Endodermal cell (in vitro differentiated cells): Measurements from ENCODE around the gene PAK1. TPM values are rescaled to one million over a fixed set of nuclear protein-coding genes. Genes with fewer than 3 reads are reported as not detected.

Experiments used
- DNase-seq: peaks from one replicate; pipeline ENCODE4 v3.0.0-alpha.2; 2017
- H3K27ac ChIP-seq: 2 replicates; pipeline ENCODE4 v1.5.1; 2013; ENCODE audit warnings: mild to moderate bottlenecking, low read depth, low read length, moderate library complexity
- H3K27me3 ChIP-seq: 2 replicates; pipeline ENCODE4 v1.6.1; 2013; ENCODE audit warnings: mild to moderate bottlenecking, low read length, moderate library complexity; ENCODE audit not compliant: insufficient read depth, control insufficient read depth, poor library complexity, severe bottlenecking
- H3K36me3 ChIP-seq: 2 replicates; pipeline ENCODE4 v1.7.0; 2013; ENCODE audit warnings: mild to moderate bottlenecking, low read length, moderate library complexity; ENCODE audit not compliant: control insufficient read depth, insufficient read depth
- H3K4me1 ChIP-seq: one replicate; pipeline ENCODE4 v1.7.0; 2013; ENCODE audit warnings: low read length; ENCODE audit not compliant: control insufficient read depth, insufficient read depth
- H3K4me3 ChIP-seq: 2 replicates; pipeline ENCODE4 v1.5.1; 2013; ENCODE audit warnings: mild to moderate bottlenecking, low read length, moderate library complexity
- H3K9ac ChIP-seq: 2 replicates; pipeline ENCODE4 v1.6.1; 2013; ENCODE audit warnings: mild to moderate bottlenecking, low read length, moderate library complexity; ENCODE audit not compliant: poor library complexity, severe bottlenecking; ENCODE audit errors: extremely low read depth
- H3K9me3 ChIP-seq: 2 replicates; pipeline ENCODE4 v1.6.1; 2013; ENCODE audit warnings: mild to moderate bottlenecking, low read length, moderate library complexity; ENCODE audit not compliant: control insufficient read depth
- H3K27ac Mint-ChIP-seq: 2 replicates; pipeline ENCODE4 v1.8.0; 2020; ENCODE audit warnings: mixed read lengths
- H3K27me3 Mint-ChIP-seq: 2 replicates; pipeline ENCODE4 v1.8.0; 2021; ENCODE audit warnings: mild to moderate bottlenecking, mixed read lengths; ENCODE audit not compliant: insufficient read depth
- H3K36me3 Mint-ChIP-seq: 2 replicates; pipeline ENCODE4 v1.8.0; 2020; ENCODE audit warnings: low read depth, mixed read lengths
- H3K4me1 Mint-ChIP-seq: 2 replicates; pipeline ENCODE4 v1.8.0; 2020; ENCODE audit warnings: mixed read lengths
- H3K4me3 Mint-ChIP-seq: 2 replicates; pipeline ENCODE4 v1.8.0; 2020; ENCODE audit warnings: mild to moderate bottlenecking, moderate library complexity, mixed read lengths
- H3K9me3 Mint-ChIP-seq: 2 replicates; pipeline ENCODE4 v1.8.0; 2020; ENCODE audit warnings: mild to moderate bottlenecking, mixed read lengths
- WGBS, 2 experiments: methylation state at CpG; one replicate each; pipeline versions ENCODE4 v1.1.5 to v1.1.7; 2013; ENCODE audit warnings: missing lambda C conversion rate in 2 of 2, mixed read lengths in 1 of 2; ENCODE audit not compliant: insufficient coverage in 1 of 2, insufficient read length in 1 of 2; 5-methylcytosine and 5-hydroxymethylcytosine counted together
- total RNA-seq, 2 donors: library from RNA; stranded (reverse); fragmentation: NEBNext Ultra II Directional in 1 of 2; extraction: Animal tissue kit (Norgen Biotek cat#: 25700) in 1 of 2; gene quantifications; 2 replicates in 1 of 2; 3 replicates in 1 of 2; pipeline ENCODE4 v1.2.1, GENCODE V29; 2021
- TF ChIP-seq, protein P1 (sequence below): fragments of 200-600 bp; sonication (generic); conservative IDR thresholded peaks from 2 replicates; pipeline ENCODE4 v1.5.0; 2021; ENCODE audit warnings: antibody characterized with exemption, mild to moderate bottlenecking

The PAK1 gene
- total RNA-seq, 2 donors from 2014 or later: 91.3 to 94.9 TPM

GRCh38 chr11:77308838-77309237, 165.1 kb downstream of the PAK1 start:
- Mint-ChIP-seq H3K9me3 (no peaks in the 10 kb centered on the region), H3K4me1 (no peaks in the 10 kb centered on the region), H3K36me3 (no peaks in the 10 kb centered on the region), H3K4me3 (no peak overlapping the region), H3K27me3 (no peaks in the 10 kb centered on the region), H3K27ac (no peak overlapping the region)
- no peaks in the 10 kb centered on the region for H3K9me3 ChIP-seq
- H3K4me1 ChIP-seq: peaks cover 1% of the 10 kb centered on the region
- TF ChIP-seq, protein P1, sequence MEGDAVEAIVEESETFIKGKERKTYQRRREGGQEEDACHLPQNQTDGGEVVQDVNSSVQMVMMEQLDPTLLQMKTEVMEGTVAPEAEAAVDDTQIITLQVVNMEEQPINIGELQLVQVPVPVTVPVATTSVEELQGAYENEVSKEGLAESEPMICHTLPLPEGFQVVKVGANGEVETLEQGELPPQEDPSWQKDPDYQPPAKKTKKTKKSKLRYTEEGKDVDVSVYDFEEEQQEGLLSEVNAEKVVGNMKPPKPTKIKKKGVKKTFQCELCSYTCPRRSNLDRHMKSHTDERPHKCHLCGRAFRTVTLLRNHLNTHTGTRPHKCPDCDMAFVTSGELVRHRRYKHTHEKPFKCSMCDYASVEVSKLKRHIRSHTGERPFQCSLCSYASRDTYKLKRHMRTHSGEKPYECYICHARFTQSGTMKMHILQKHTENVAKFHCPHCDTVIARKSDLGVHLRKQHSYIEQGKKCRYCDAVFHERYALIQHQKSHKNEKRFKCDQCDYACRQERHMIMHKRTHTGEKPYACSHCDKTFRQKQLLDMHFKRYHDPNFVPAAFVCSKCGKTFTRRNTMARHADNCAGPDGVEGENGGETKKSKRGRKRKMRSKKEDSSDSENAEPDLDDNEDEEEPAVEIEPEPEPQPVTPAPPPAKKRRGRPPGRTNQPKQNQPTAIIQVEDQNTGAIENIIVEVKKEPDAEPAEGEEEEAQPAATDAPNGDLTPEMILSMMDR: no peak
- DNase-seq: no peak
- no peak overlapping the region for H3K9ac ChIP-seq
- no peaks in the 10 kb centered on the region for H3K36me3 ChIP-seq
- no peak overlapping the region for H3K27ac ChIP-seq
- H3K27me3 ChIP-seq: no peaks in the 10 kb centered on the region
- H3K4me3 ChIP-seq: no peak overlapping the region

DNA sequence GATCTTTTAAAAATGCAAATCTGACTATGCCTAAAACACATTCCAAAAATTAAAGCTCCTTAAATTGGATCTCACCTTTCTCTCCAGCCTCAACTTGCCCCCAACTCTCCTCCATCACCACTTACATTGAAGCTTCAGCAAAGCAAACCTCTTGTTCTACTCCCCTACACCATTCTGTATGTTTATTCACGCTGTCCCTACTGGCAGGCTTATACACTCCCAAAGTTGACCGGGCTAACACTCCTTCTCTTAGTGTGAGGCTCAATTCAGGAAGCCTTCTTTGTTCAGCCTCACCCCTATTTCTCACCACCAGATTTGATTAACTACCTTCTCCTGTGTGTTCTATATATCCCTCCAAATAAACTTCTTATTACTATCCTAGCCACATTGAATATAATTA, 170.6 kb downstream of the PAK1 start:
- Histone ChIP-seq H3K4me1 (peaks cover 6% of the 10 kb centered on the region), H3K9ac (no peak overlapping the region), H3K27me3 (no peaks in the 10 kb centered on the region), H3K36me3 (no peaks in the 10 kb centered on the region), H3K9me3 (no peaks in the 10 kb centered on the region), H3K27ac (no peak overlapping the region), H3K4me3 (no peak overlapping the region)
- Mint-ChIP-seq H3K4me1 (peaks cover 22% of the 10 kb centered on the region), H3K4me3 (no peak overlapping the region), H3K27ac (no peak overlapping the region), H3K27me3 (no peaks in the 10 kb centered on the region), H3K9me3 (no peaks in the 10 kb centered on the region), H3K36me3 (no peaks in the 10 kb centered on the region)
- 77 to 82% methylated on average over 2 of the region's 2 CpGs for WGBS, 2 experiments
- no peak for DNase-seq
- TF ChIP-seq, protein P1: peak; percentile 17

DNA sequence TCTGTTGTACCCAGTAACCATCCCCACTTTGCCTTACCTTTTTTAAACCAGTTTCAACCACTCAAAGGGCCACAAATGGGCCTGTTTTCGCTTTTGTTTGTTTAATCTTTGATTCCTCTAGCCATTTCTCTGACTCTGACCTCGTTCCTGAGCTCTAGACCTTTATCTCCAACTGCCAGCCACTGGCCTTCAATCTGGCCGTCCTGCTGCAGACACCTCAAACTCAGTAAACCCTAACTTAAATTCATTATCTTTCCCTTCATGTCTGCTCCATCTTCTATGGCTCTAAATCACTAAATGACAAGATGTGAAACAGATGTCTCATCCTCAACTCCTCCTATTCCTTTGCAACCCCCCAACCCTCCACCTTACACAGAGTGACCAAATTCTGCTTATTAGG, 171.1 kb downstream of the PAK1 start:
- H3K27me3 ChIP-seq: no peaks in the 10 kb centered on the region
- no peak overlapping the region for H3K4me3 ChIP-seq
- WGBS, 2 experiments: 94% methylated on average over 3 of the region's 3 CpGs
- H3K9me3 ChIP-seq: no peaks in the 10 kb centered on the region
- H3K4me1 ChIP-seq: peaks cover 6% of the 10 kb centered on the region
- no peaks in the 10 kb centered on the region for H3K27me3 Mint-ChIP-seq
- H3K27ac Mint-ChIP-seq: no peak overlapping the region
- no peaks in the 10 kb centered on the region for H3K9me3 Mint-ChIP-seq
- H3K36me3 Mint-ChIP-seq: no peaks in the 10 kb centered on the region
- H3K4me3 Mint-ChIP-seq: no peak overlapping the region
- H3K9ac ChIP-seq: no peak overlapping the region
- no peaks in the 10 kb centered on the region for H3K36me3 ChIP-seq
- H3K4me1 Mint-ChIP-seq: peaks cover 28% of the 10 kb centered on the region
- H3K27ac ChIP-seq: no peak overlapping the region
- no peak for DNase-seq
- TF ChIP-seq, protein P1: no peak
